Body of pancreas (tissue), 4 donors: ENCODE measurements around the gene MAP3K5.

Experiments used
- POLR2A ChIP-seq, 3 donors: fragments of 450-650 bp; IDR thresholded peaks; one replicate each; pipeline ENCODE4 v1.6.1; 2016; ENCODE audit warnings: antibody characterized with exemption in 3 of 3, mild to moderate bottlenecking in 2 of 3
- TF ChIP-seq, protein P1 (sequence below), 7 experiments: fragments of 450-650 bp in 4 of 7; fragments of 200-600 bp in 3 of 7; sonication (generic) in 3 of 7; IDR thresholded peaks; one replicate each; pipeline ENCODE4 v1.5.1; 2016 to 2019; ENCODE audit warnings: antibody characterized with exemption in 7 of 7

DNA sequence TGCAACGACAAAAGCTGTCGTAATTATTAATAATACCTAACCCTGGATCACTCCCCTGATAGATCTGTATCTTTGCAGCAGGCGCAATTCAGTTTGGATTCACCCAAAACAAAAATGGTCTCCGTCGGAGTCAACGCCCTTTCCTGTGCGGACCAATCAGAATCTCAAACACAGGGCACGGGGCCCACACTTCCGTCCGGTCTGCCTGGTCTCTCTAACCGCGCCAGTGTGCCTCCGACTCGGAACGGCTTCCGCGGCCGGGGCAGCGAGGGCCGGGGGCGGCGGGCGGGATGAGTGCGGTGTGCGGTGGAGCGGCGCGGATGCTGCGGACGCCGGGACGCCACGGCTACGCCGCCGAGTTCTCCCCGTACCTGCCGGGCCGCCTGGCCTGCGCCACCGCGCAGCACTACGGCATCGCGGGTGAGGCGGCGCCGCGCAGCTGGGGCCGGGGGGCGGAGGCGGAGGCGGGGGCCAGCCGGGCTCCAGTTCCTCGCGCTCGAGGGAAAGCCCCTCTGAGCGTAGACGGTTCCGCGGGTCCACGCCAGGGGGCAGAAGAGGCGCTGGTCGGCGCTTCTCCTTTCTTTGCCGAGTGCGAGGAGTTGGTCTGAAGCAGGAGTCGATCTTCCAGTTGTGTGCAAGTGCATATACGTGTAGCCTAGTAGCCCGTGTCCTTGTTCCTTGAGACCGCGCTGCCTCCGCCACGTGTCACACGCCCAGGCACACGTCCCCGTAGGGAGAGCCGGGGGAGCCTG lies 30.3 kb upstream of the MAP3K5 start, which contains the start of gene PEX7:
- TF ChIP-seq, protein P1, sequence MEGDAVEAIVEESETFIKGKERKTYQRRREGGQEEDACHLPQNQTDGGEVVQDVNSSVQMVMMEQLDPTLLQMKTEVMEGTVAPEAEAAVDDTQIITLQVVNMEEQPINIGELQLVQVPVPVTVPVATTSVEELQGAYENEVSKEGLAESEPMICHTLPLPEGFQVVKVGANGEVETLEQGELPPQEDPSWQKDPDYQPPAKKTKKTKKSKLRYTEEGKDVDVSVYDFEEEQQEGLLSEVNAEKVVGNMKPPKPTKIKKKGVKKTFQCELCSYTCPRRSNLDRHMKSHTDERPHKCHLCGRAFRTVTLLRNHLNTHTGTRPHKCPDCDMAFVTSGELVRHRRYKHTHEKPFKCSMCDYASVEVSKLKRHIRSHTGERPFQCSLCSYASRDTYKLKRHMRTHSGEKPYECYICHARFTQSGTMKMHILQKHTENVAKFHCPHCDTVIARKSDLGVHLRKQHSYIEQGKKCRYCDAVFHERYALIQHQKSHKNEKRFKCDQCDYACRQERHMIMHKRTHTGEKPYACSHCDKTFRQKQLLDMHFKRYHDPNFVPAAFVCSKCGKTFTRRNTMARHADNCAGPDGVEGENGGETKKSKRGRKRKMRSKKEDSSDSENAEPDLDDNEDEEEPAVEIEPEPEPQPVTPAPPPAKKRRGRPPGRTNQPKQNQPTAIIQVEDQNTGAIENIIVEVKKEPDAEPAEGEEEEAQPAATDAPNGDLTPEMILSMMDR (IDR thresholded peaks at IDR 0.05), result peak; percentile 37 to 81 (median 73)
- TF ChIP-seq POLR2A (IDR thresholded peaks at IDR 0.05), result peak; percentile 80 to 94 (median 84)
